Activated T-cell treated with anti-CD3 and anti-CD28 coated beads, Interleukin-2, amount 50 U/mL, for 4 hours (primary cell): Measurements from ENCODE around the gene SCO2. TPM values are rescaled to one million over a fixed set of nuclear protein-coding genes. Genes with fewer than 3 reads are reported as not detected.

ENCODE experiments used
- ATAC-seq, 2 donors: fragments of 200-7000 bp; cut with Tn5 transposase; one replicate each; pipeline ENCODE4 v1.10.0; 2021
- DNase-seq: peaks from one replicate; pipeline ENCODE4 v3.0.0-alpha.2; 2020
- H3K27me3 Mint-ChIP-seq: one replicate; pipeline ENCODE4 v1.8.0; 2021; ENCODE audit warnings: low read depth, mixed read lengths
- H3K36me3 Mint-ChIP-seq: one replicate; pipeline ENCODE4 v1.8.0; 2022; ENCODE audit warnings: mixed read lengths; ENCODE audit not compliant: insufficient read depth
- H3K4me1 Mint-ChIP-seq: one replicate; pipeline ENCODE4 v1.8.0; 2021; ENCODE audit warnings: low read depth, mixed read lengths
- H3K4me3 Mint-ChIP-seq: one replicate; pipeline ENCODE4 v1.8.0; 2021; ENCODE audit warnings: mild to moderate bottlenecking, moderate library complexity, mixed read lengths
- H3K9me3 Mint-ChIP-seq: one replicate; pipeline ENCODE4 v1.8.0; 2021; ENCODE audit warnings: mixed read lengths
- total RNA-seq, 3 donors: library from RNA; stranded (reverse); gene quantifications; one replicate each; pipeline ENCODE4 v1.2.1, GENCODE V29; 2021

SCO2 gene
- total RNA-seq = 10 to 100 TPM; 12.7 to 14.4 (median 14.2) TPM

GRCh38 chr22:50525104-50525857 is at the start of gene SCO2:
TSS of gene SCO2 (minus strand) at chr22:50525598. CDS start at chr22:50524411, 1,187 bp downstream.
- Mint-ChIP-seq H3K4me1 (peaks cover 29% of the 10 kb centered on the region), H3K9me3 (no peaks in the 10 kb centered on the region), H3K27me3 (no peaks in the 10 kb centered on the region), H3K36me3 (peaks cover 10% of the 10 kb centered on the region), H3K4me3 (peak within 1 kb of the TSS; percentile 94)
- peak; percentile 98 for DNase-seq
- ATAC-seq = peak; percentile 65 to 69

- Mint-ChIP-seq H3K9me3 (no peaks in the 10 kb centered on the region), H3K4me1 (peaks cover 7% of the 10 kb centered on the region), H3K36me3 (peaks cover 6% of the 10 kb centered on the region), H3K4me3 (no peak overlapping the region), H3K27me3 (no peaks in the 10 kb centered on the region)
- no peak for ATAC-seq
- no peak for DNase-seq
These were observed 49.0 kb upstream of the SCO2 start for GRCh38 chr22:50574383-50574755.

- H3K4me1 Mint-ChIP-seq = peaks cover 7% of the 10 kb centered on the region
- H3K27me3 Mint-ChIP-seq = no peaks in the 10 kb centered on the region
- DNase-seq (no peak), ATAC-seq (no peak)
- H3K36me3 Mint-ChIP-seq = peaks cover 8% of the 10 kb centered on the region
- H3K4me3 Mint-ChIP-seq = no peak overlapping the region
- no peaks in the 10 kb centered on the region for H3K9me3 Mint-ChIP-seq
These were observed 48.3 kb upstream of the SCO2 start for GRCh38 chr22:50573491-50574382.

- ATAC-seq (no peak), DNase-seq (no peak)
- H3K4me3 Mint-ChIP-seq = no peak overlapping the region
- no peaks in the 10 kb centered on the region for H3K27me3 Mint-ChIP-seq
- H3K9me3 Mint-ChIP-seq = no peaks in the 10 kb centered on the region
- H3K4me1 Mint-ChIP-seq = peaks cover 7% of the 10 kb centered on the region
- H3K36me3 Mint-ChIP-seq = peaks cover 8% of the 10 kb centered on the region
These were observed 47.6 kb upstream of the SCO2 start for GRCh38 chr22:50572965-50573364.

- H3K4me3 Mint-ChIP-seq = no peak overlapping the region
- no peaks in the 10 kb centered on the region for H3K9me3 Mint-ChIP-seq
- H3K4me1 Mint-ChIP-seq = no peaks in the 10 kb centered on the region
- H3K36me3 Mint-ChIP-seq = peaks cover 8% of the 10 kb centered on the region
- DNase-seq (no peak), ATAC-seq (no peak)
- H3K27me3 Mint-ChIP-seq = no peaks in the 10 kb centered on the region
These were observed 46.1 kb upstream of the SCO2 start for GRCh38 chr22:50571264-50572175.

GRCh38 chr22:50570861-50571260 is 45.5 kb upstream of the SCO2 start:
- Mint-ChIP-seq H3K9me3 (no peaks in the 10 kb centered on the region), H3K4me3 (no peak overlapping the region), H3K4me1 (no peaks in the 10 kb centered on the region), H3K36me3 (peaks cover 8% of the 10 kb centered on the region), H3K27me3 (no peaks in the 10 kb centered on the region)
- no peak for ATAC-seq
- no peak for DNase-seq

- DNase-seq = no peak
- Mint-ChIP-seq H3K4me1 (no peaks in the 10 kb centered on the region), H3K27me3 (no peaks in the 10 kb centered on the region), H3K9me3 (no peaks in the 10 kb centered on the region), H3K4me3 (no peak overlapping the region), H3K36me3 (peaks cover 8% of the 10 kb centered on the region)
- ATAC-seq = no peak
These were observed 44.6 kb upstream of the SCO2 start for GRCh38 chr22:50569896-50570535.

GRCh38 chr22:50569041-50569459 is 43.7 kb upstream of the SCO2 start:
- Mint-ChIP-seq H3K27me3 (no peaks in the 10 kb centered on the region), H3K36me3 (peaks cover 8% of the 10 kb centered on the region), H3K9me3 (no peaks in the 10 kb centered on the region), H3K4me1 (no peaks in the 10 kb centered on the region), H3K4me3 (no peak overlapping the region)
- ATAC-seq (no peak), DNase-seq (no peak)

- no peak overlapping the region for H3K4me3 Mint-ChIP-seq
- ATAC-seq (no peak), DNase-seq (no peak)
- H3K4me1 Mint-ChIP-seq = peaks cover 2% of the 10 kb centered on the region
- no peaks in the 10 kb centered on the region for H3K9me3 Mint-ChIP-seq
- H3K36me3 Mint-ChIP-seq = peaks cover 8% of the 10 kb centered on the region
- H3K27me3 Mint-ChIP-seq = no peaks in the 10 kb centered on the region
These were observed 43.2 kb upstream of the SCO2 start for GRCh38 chr22:50568626-50569025.

- Mint-ChIP-seq H3K4me1 (peaks cover 8% of the 10 kb centered on the region), H3K9me3 (no peaks in the 10 kb centered on the region), H3K27me3 (no peaks in the 10 kb centered on the region), H3K36me3 (peaks cover 8% of the 10 kb centered on the region), H3K4me3 (no peak overlapping the region)
- ATAC-seq (no peak), DNase-seq (no peak)
These were observed 42.4 kb upstream of the SCO2 start for GRCh38 chr22:50567721-50568252.

- peaks cover under 1% of the 10 kb centered on the region for H3K36me3 Mint-ChIP-seq
- no peaks in the 10 kb centered on the region for H3K27me3 Mint-ChIP-seq
These were observed 38.9 kb upstream of the SCO2 start for GRCh38 chr22:50564289-50564688.

GRCh38 chr22:50563413-50564160 is 38.2 kb upstream of the SCO2 start:
- Mint-ChIP-seq H3K4me3 (peak overlapping the region; percentile 86), H3K4me1 (peaks cover 12% of the 10 kb centered on the region), H3K36me3 (no peaks in the 10 kb centered on the region), H3K27me3 (no peaks in the 10 kb centered on the region), H3K9me3 (no peaks in the 10 kb centered on the region)
- no peak for DNase-seq
- peak in 1 of 2 donors; percentile 7 for ATAC-seq

More at GRCh38 chr22:50564289-50564688, 38.9 kb upstream of the SCO2 start:
- DNase-seq (no peak), ATAC-seq (no peak)
- Mint-ChIP-seq H3K4me1 (peaks cover 12% of the 10 kb centered on the region), H3K9me3 (no peaks in the 10 kb centered on the region), H3K4me3 (peak overlapping the region; percentile 11)
